K562 (cell line): Measurements from ENCODE around the gene MARCKS. TPM values are rescaled to one million over a fixed set of nuclear protein-coding genes. Genes with fewer than 3 reads are reported as not detected.

ENCODE experiments used
- ATAC-seq: fragments of 200-7000 bp; cut with Tn5 transposase; 3 replicates; pipeline ENCODE4 v1.9.1; 2020; ENCODE audit warnings: moderate library complexity
- BruUV-seq: library from RNA; stranded (reverse); fragments of 400-500 nt; replicated peaks from 2 replicates; lab custom pipeline; 2021; lab: Mats Ljungman, UMichigan
- CTCF ChIA-PET: fragments of 300-600 bp; formaldehyde crosslinking; extraction: SDS; loops from one replicate; lab custom pipeline; 2021; ENCODE audit warnings: low intra/inter-chr PET ratio; lab: Yijun Ruan, JAX
- POLR2A ChIA-PET: fragments of 300-600, 350-650 bp; sonication (Branson Sonifier 250); formaldehyde crosslinking; extraction: SDS; loops from one replicate; lab custom pipeline; 2021; ENCODE audit warnings: antibody characterized with exemption, inconsistent platforms; lab: Yijun Ruan, JAX
- DNase-seq, 4 experiments: peaks; one replicate each; pipeline versions ENCODE4 v3.0.0 to v3.0.0-alpha.2; 2011 to 2018; ENCODE audit warnings: low spot score in 3 of 4, mixed read lengths in 3 of 4; ENCODE audit errors: extremely low read depth in 1 of 4
- FAIRE-seq: peaks from 2 replicates; lab custom pipeline; 2011; peaks lifted over from hg19 to GRCh38; lab: Jason Lieb, UNC
- H2AFZ ChIP-seq: 2 replicates; pipeline ENCODE4 v1.6.0; 2011; ENCODE audit warnings: low read depth, low read length, control low read depth, inconsistent platforms
- H3K27ac ChIP-seq: fragments of 200-600 bp; 3 replicates; pipeline ENCODE4 v1.8.0; 2011; ENCODE audit warnings: low read depth, mild to moderate bottlenecking, control low read depth, inconsistent platforms, low read length, moderate library complexity, mixed read lengths; ENCODE audit errors: extremely low read depth
- H3K27me3 ChIP-seq, 2 experiments: fragments of 300-600 bp in 1 of 2; 2 replicates in 1 of 2; 3 replicates in 1 of 2; pipeline versions ENCODE4 v1.6.0 to v1.8.0; 2011; ENCODE audit warnings: inconsistent platforms in 2 of 2, low read length in 2 of 2, mild to moderate bottlenecking in 1 of 2, mixed read lengths in 1 of 2, moderate library complexity in 1 of 2; ENCODE audit not compliant: control insufficient read depth in 2 of 2, insufficient read depth in 2 of 2
- H3K36me3 ChIP-seq: fragments of 300-600 bp; 3 replicates; pipeline ENCODE4 v1.8.0; 2011; ENCODE audit warnings: mild to moderate bottlenecking, low read length, inconsistent platforms; ENCODE audit not compliant: control insufficient read depth, insufficient read depth
- H3K4me1 ChIP-seq, 2 experiments: fragments of 200-600 bp in 1 of 2; replicated peaks in 1 of 2; 2 replicates in 1 of 2; 3 replicates in 1 of 2; pipeline versions ENCODE4 v1.5.1 to v1.8.0; 2011; ENCODE audit warnings: inconsistent platforms in 2 of 2, low read length in 2 of 2, mild to moderate bottlenecking in 1 of 2, mixed read lengths in 1 of 2, moderate library complexity in 1 of 2; ENCODE audit not compliant: control insufficient read depth in 2 of 2, insufficient read depth in 2 of 2
- H3K4me2 ChIP-seq: 2 replicates; pipeline ENCODE4 v1.6.1; 2011; ENCODE audit warnings: low read length, control low read depth, inconsistent platforms, mixed read lengths; ENCODE audit not compliant: insufficient read depth
- H3K4me3 ChIP-seq: fragments of 200-600 bp; sonication (generic), shearing (Covaris generic); 2 replicates; pipeline ENCODE4 v1.5.1; 2016; ENCODE audit warnings: control low read depth, inconsistent platforms
- H3K79me2 ChIP-seq: fragments of 200-600 bp; 3 replicates; pipeline ENCODE4 v1.8.0; 2011; ENCODE audit warnings: low read length, inconsistent platforms; ENCODE audit not compliant: control insufficient read depth, insufficient read depth
- H3K9ac ChIP-seq, 2 experiments: 2 replicates each; pipeline versions ENCODE4 v1.6.0 to v1.6.1; 2011; ENCODE audit warnings: low read depth in 2 of 2, low read length in 2 of 2, control low read depth in 1 of 2, inconsistent platforms in 1 of 2, mild to moderate bottlenecking in 1 of 2, mixed read lengths in 1 of 2; ENCODE audit not compliant: insufficient read depth in 1 of 2
- H3K9me1 ChIP-seq: one replicate; pipeline ENCODE4 v1.6.0; 2011; ENCODE audit warnings: inconsistent platforms, mild to moderate bottlenecking, low read length, moderate library complexity; ENCODE audit not compliant: control insufficient read depth, insufficient read depth
- H3K9me3 ChIP-seq: replicated peaks from 2 replicates; pipeline ENCODE4 v1.5.1; 2011; ENCODE audit warnings: low read depth, low read length, inconsistent platforms; ENCODE audit not compliant: control insufficient read depth, insufficient read depth
- H4K20me1 ChIP-seq: replicated peaks from 2 replicates; pipeline ENCODE4 v1.6.1; 2011; ENCODE audit warnings: low read length, inconsistent platforms, mixed read lengths; ENCODE audit not compliant: control insufficient read depth, insufficient read depth
- CHD4 ChIP-seq: fragments of 200-600 bp; sonication (generic); IDR thresholded peaks from 3 replicates; pipeline ENCODE4 v1.6.1; 2012; ENCODE audit warnings: low read depth, mild to moderate bottlenecking, mixed read lengths, low read length, inconsistent platforms; ENCODE audit not compliant: insufficient read depth, insufficient replicate concordance, poor library complexity, severe bottlenecking
- CTCF ChIP-seq, 3 experiments: IDR thresholded peaks in 2 of 3; conservative IDR thresholded peaks in 1 of 3; 2 replicates each; pipeline ENCODE4 v1.5.1; 2011 to 2012; ENCODE audit warnings: low read length in 3 of 3, mild to moderate bottlenecking in 3 of 3, control low read depth in 2 of 3, improper control_type of control experiment in 1 of 3, inconsistent platforms in 1 of 3, low read depth in 1 of 3, mixed read lengths in 1 of 3, moderate library complexity in 1 of 3; ENCODE audit not compliant: insufficient read depth in 2 of 3
- DACH1 ChIP-seq: fragments of 450-650 bp; IDR thresholded peaks from 2 replicates; pipeline ENCODE4 v1.6.1; 2018; ENCODE audit not compliant: partially characterized antibody
- EZH2 ChIP-seq: IDR thresholded peaks from 2 replicates; pipeline ENCODE4 v1.6.1; 2012; ENCODE audit warnings: low read depth, mild to moderate bottlenecking, inconsistent platforms, low read length, borderline replicate concordance
- FOS ChIP-seq: IDR thresholded peaks from 3 replicates; pipeline ENCODE4 v1.6.1; 2011; ENCODE audit not compliant: insufficient read length; ENCODE audit errors: extremely low read depth
- FOXP1 ChIP-seq: sonication (generic); formaldehyde crosslinking; IDR thresholded peaks from 2 replicates; pipeline ENCODE4 v1.8.0; 2022; ENCODE audit warnings: mild to moderate bottlenecking, missing genetic modification reagents
- MTF1 ChIP-seq: fragments of 250-450 bp; sonication (Bioruptor Pico); IDR thresholded peaks from 2 replicates; pipeline ENCODE4 v1.9.0; 2021; ENCODE audit warnings: moderate library complexity, mild to moderate bottlenecking, inconsistent platforms, borderline replicate concordance
- OTX1 ChIP-seq: fragments of 450-650 bp; formaldehyde crosslinking; IDR thresholded peaks from 2 replicates; pipeline ENCODE4 v1.4.0; 2022; ENCODE audit warnings: mild to moderate bottlenecking
- PHTF2 ChIP-seq: fragments of 250-450 bp; sonication (Bioruptor Pico); IDR thresholded peaks from 2 replicates; pipeline ENCODE4 v1.5.0; 2021; ENCODE audit warnings: mild to moderate bottlenecking
- PRMT5 ChIP-seq: sonication (generic); formaldehyde crosslinking; IDR thresholded peaks from 2 replicates; pipeline ENCODE4 v1.5.0; 2020; ENCODE audit warnings: missing genetic modification reagents
- PRPF4 ChIP-seq: fragments of 200-400 bp; formaldehyde crosslinking; IDR thresholded peaks from one replicate; pipeline ENCODE4 v1.6.1; 2017; ENCODE audit warnings: low read length, low read depth, mild to moderate bottlenecking; ENCODE audit not compliant: insufficient read depth, poor library complexity, severe bottlenecking
- RBM17 ChIP-seq: fragments of 200-400 bp; formaldehyde crosslinking; IDR thresholded peaks from 2 replicates; pipeline ENCODE4 v1.6.1; 2017; ENCODE audit warnings: low read depth, mild to moderate bottlenecking, low read length, borderline replicate concordance
- ZNF445 ChIP-seq: fragments of 250-450 bp; sonication (Bioruptor Pico); IDR thresholded peaks from 2 replicates; pipeline ENCODE4 v1.4.0; 2020; ENCODE audit warnings: low read depth, mild to moderate bottlenecking, moderate library complexity
- WGBS: fragments of 100-300 bp; shearing (Covaris generic); methylation state at CpG from one replicate; pipeline ENCODE4 v1.1.6; 2016; ENCODE audit warnings: low coverage, mixed read lengths; ENCODE audit not compliant: insufficient coverage; ENCODE audit errors: missing lambda C conversion rate; 5-methylcytosine and 5-hydroxymethylcytosine counted together
- in situ Hi-C: fragments of 300-500 bp; cut with MboI; formaldehyde crosslinking; loops from 4 replicates; pipeline ENCODE4 v1.15.0; 2018; ENCODE audit warnings: inconsistent platforms, mixed read lengths
- intact Hi-C: fragments of 100-400 bp; cut with micrococcal nuclease; formaldehyde crosslinking; loops from 2 replicates; pipeline ENCODE4 v1.14.2; 2022
- polyA plus RNA-seq, 8 experiments: library from polyadenylated mRNA; depleted of rRNA in 4 of 8; stranded (reverse) in 5 of 8; unstranded in 3 of 8; fragments of >200 nt; fragmentation: Nextera tagmentation in 2 of 8; fragmentation: Illumina TruSeq in 1 of 8; extraction: Ambion mirVana in 2 of 8; extraction: Trizol in 1 of 8; gene quantifications; 2 replicates each; pipeline versions ENCODE4 v1.2.1 to v1.2.3, GENCODE V29; 2011 to 2014; ENCODE audit warnings: inconsistent platforms in 1 of 8, missing spikeins in 1 of 8
- total RNA-seq, 7 experiments: library from RNA; depleted of rRNA in 6 of 7; stranded (reverse); fragments of >200 nt in 6 of 7; fragmentation: Illumina TruSeq in 2 of 7; extraction: Trizol in 2 of 7; gene quantifications; 2 replicates each; pipeline versions ENCODE4 v1.2.1 to v1.2.3, GENCODE V29; 2011 to 2021; ENCODE audit warnings: low replicate concordance in 1 of 7
- TF ChIP-seq, protein P1 (sequence below), 2 experiments: fragments of 450-650 bp in 1 of 2; sonication (generic) in 1 of 2; formaldehyde crosslinking in 1 of 2; IDR thresholded peaks in 1 of 2; conservative IDR thresholded peaks in 1 of 2; 2 replicates each; pipeline versions ENCODE4 v1.6.1 to v1.8.1; 2016 to 2023; ENCODE audit warnings: mild to moderate bottlenecking in 2 of 2, moderate library complexity in 2 of 2, inconsistent platforms in 1 of 2, missing genetic modification reagents in 1 of 2
- TF ChIP-seq, protein P2 (sequence below): fragments of 250-450 bp; sonication (Bioruptor Pico); IDR thresholded peaks from 2 replicates; pipeline ENCODE4 v1.8.0; 2021; ENCODE audit warnings: moderate library complexity, mild to moderate bottlenecking, inconsistent platforms
- TF ChIP-seq, protein P3 (sequence below): IDR thresholded peaks from 2 replicates; pipeline ENCODE4 v1.6.1; 2011; ENCODE audit warnings: borderline replicate concordance, low read depth, mild to moderate bottlenecking, moderate library complexity, low read length; ENCODE audit not compliant: insufficient read depth, poor library complexity, severe bottlenecking

The MARCKS gene
- total and polyA plus RNA-seq, 9 of the 15 experiments (the other 6 are each of a cell fraction or from before 2014, with no cell fraction given): 0.15 to 2.7 (median 1.0) TPM

DNA sequence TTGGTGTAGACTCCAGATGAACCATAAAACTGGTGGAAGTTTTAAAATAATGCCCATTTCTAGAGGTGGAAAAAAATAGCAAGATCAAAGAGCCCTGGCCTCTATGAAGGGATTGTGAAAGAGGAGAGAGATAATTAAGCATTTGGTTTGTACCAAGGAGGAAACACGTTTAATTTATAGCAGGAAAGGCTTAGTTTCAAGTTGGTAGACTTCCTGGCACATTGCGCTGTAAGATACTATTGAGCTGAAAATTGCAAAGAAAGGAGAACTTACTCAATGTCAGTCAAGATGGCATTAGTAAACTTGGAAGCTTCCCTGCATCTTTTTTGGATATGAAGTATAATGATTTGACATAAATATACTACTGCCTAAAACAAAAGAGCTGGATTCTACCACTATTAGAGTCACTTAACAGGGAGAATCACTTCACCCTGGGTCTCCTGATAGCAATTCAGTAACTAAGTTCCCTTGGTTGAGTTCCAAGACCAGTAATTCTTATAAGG is 24.4 kb downstream of the MARCKS start:
- H2AFZ ChIP-seq: no peak overlapping the region
- in situ Hi-C loops: no loop called here
- POLR2A ChIA-PET: interaction anchor here (0.9 kb wide), 1 partner anchor 1235 kb away, joined by 3 read pairs; no protein-coding TSS in a partner anchor

More for the DNA sequence above, 24.4 kb downstream of the MARCKS start:
- Histone ChIP-seq H3K4me2 (no peak overlapping the region), H3K9me3 (no peaks in the 10 kb centered on the region), H3K4me1 (no peaks in the 10 kb centered on the region), H3K36me3 (no peaks in the 10 kb centered on the region), H3K9ac (no peak overlapping the region), H3K79me2 (no peaks in the 10 kb centered on the region), H3K4me3 (no peak overlapping the region), H3K27ac (no peak overlapping the region), H3K27me3 (no peaks in the 10 kb centered on the region), H4K20me1 (no peaks in the 10 kb centered on the region), H3K9me1 (no peaks in the 10 kb centered on the region)
- ATAC-seq: no peak
- intact Hi-C loops: no loop called here
- no peak for DNase-seq
- CTCF ChIA-PET: no interaction called here
- no peak for FAIRE-seq
- no TSS peak for BruUV-seq
- TF ChIP-seq PRPF4: no peak
- TF ChIP-seq ZNF445 (CRISPR knock-in tag): no peak
- no peak for TF ChIP-seq PRMT5
- no peak for TF ChIP-seq FOS
- TF ChIP-seq, protein P1, sequence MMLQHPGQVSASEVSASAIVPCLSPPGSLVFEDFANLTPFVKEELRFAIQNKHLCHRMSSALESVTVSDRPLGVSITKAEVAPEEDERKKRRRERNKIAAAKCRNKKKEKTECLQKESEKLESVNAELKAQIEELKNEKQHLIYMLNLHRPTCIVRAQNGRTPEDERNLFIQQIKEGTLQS (IDR thresholded peaks at IDR 0.05): no peak
- TF ChIP-seq, protein P1 (CRISPR knock-in tag; conservative IDR thresholded peaks at IDR 0.05): no peak
- TF ChIP-seq PHTF2 (CRISPR knock-in tag): no peak
- TF ChIP-seq RBM17: no peak
- TF ChIP-seq, protein P2, sequence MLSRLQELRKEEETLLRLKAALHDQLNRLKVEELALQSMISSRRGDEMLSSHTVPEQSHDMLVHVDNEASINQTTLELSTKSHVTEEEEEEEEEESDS (CRISPR knock-in tag): no peak
- TF ChIP-seq DACH1: no peak
- no peak for TF ChIP-seq MTF1
- TF ChIP-seq, protein P3, sequence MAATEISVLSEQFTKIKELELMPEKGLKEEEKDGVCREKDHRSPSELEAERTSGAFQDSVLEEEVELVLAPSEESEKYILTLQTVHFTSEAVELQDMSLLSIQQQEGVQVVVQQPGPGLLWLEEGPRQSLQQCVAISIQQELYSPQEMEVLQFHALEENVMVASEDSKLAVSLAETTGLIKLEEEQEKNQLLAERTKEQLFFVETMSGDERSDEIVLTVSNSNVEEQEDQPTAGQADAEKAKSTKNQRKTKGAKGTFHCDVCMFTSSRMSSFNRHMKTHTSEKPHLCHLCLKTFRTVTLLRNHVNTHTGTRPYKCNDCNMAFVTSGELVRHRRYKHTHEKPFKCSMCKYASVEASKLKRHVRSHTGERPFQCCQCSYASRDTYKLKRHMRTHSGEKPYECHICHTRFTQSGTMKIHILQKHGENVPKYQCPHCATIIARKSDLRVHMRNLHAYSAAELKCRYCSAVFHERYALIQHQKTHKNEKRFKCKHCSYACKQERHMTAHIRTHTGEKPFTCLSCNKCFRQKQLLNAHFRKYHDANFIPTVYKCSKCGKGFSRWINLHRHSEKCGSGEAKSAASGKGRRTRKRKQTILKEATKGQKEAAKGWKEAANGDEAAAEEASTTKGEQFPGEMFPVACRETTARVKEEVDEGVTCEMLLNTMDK: no peak
- TF ChIP-seq OTX1 (CRISPR knock-in tag): no peak
- no peak for TF ChIP-seq CTCF (IDR thresholded peaks at IDR 0.05 in 2 of 3, conservative IDR thresholded peaks at IDR 0.05 in 1 of 3; ENCODE audit: insufficient read depth in 2 of 3, low read depth in 1 of 3, low read length in 3 of 3)
- TF ChIP-seq EZH2: no peak
- TF ChIP-seq FOXP1 (CRISPR knock-in tag): no peak
- TF ChIP-seq CHD4: no peak
- WGBS: 3% methylated on average over 2 of the region's 2 CpGs
